Osteocyte (in vitro differentiated cells): Measurements from ENCODE around the gene ELANE. TPM values are rescaled to one million over a fixed set of nuclear protein-coding genes. Genes with fewer than 3 reads are reported as not detected.

Source experiments
- DNase-seq: peaks from one replicate; pipeline ENCODE4 v3.0.0; 2021; ENCODE audit warnings: mixed read lengths; ENCODE audit not compliant: unreplicated experiment; ENCODE audit errors: extremely low spot score
- H3K27ac Mint-ChIP-seq: one replicate; pipeline ENCODE4 v1.8.0; 2021; ENCODE audit warnings: mild to moderate bottlenecking, mixed read lengths; ENCODE audit not compliant: unreplicated experiment
- H3K27me3 Mint-ChIP-seq: one replicate; pipeline ENCODE4 v1.8.0; 2021; ENCODE audit warnings: mixed read lengths; ENCODE audit not compliant: unreplicated experiment
- H3K36me3 Mint-ChIP-seq: one replicate; pipeline ENCODE4 v1.8.0; 2021; ENCODE audit warnings: mixed read lengths; ENCODE audit not compliant: unreplicated experiment
- H3K4me1 Mint-ChIP-seq: one replicate; pipeline ENCODE4 v1.8.0; 2021; ENCODE audit warnings: mixed read lengths; ENCODE audit not compliant: unreplicated experiment
- H3K4me3 Mint-ChIP-seq: one replicate; pipeline ENCODE4 v1.8.0; 2021; ENCODE audit warnings: mild to moderate bottlenecking, moderate library complexity, mixed read lengths; ENCODE audit not compliant: unreplicated experiment
- H3K9me3 Mint-ChIP-seq: one replicate; pipeline ENCODE4 v1.8.0; 2021; ENCODE audit warnings: mixed read lengths; ENCODE audit not compliant: unreplicated experiment
- CTCF ChIP-seq: fragments of 200-600 bp; sonication (generic); IDR thresholded peaks from 2 replicates; pipeline ENCODE4 v1.5.0; 2021; ENCODE audit warnings: antibody characterized with exemption, mild to moderate bottlenecking, moderate library complexity
- total RNA-seq: library from RNA; stranded (reverse); gene quantifications from 2 replicates; pipeline ENCODE4 v1.2.1, GENCODE V29; 2021

The ELANE gene
- total RNA-seq, 1 donor from 2014 or later, result 1.2 TPM

DNA sequence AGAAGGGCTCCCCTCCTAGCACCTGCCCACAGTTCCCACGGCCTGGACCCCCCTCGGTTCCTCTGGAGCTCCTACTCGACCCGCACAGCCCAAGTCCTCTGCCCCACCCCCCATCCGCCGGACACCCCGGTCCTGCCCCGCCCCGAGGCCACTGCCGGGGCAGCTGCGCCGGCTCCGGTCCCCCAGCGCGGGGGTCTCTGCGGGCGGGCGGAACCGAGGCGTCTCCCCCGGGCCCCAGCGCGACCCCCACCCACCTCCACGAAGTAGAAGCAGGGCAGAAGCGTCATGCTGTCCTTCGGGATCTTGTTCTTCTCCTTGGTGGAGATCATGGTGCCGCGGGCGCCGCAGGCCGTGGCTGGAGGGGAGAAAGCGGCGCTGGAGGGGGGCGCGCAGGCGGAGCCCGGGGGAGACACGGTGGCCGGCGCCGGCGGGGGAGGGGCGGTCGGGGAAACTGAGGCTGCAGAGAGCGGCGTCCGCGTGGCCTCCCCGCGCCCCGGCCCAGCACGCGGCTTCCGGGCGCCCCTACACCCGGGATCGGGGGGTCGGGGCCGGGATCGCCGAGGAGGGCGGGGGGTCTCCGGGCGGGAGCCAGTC, 30.8 kb upstream of the ELANE start:
- peaks cover 5% of the 10 kb centered on the region for H3K4me1 Mint-ChIP-seq
- TF ChIP-seq CTCF, result no peak
- no peaks in the 10 kb centered on the region for H3K9me3 Mint-ChIP-seq
- DNase-seq, result no peak
- H3K27ac Mint-ChIP-seq, result no peak overlapping the region
- no peaks in the 10 kb centered on the region for H3K27me3 Mint-ChIP-seq
- H3K36me3 Mint-ChIP-seq, result no peaks in the 10 kb centered on the region
- H3K4me3 Mint-ChIP-seq, result peak overlapping the region; percentile 69

DNA sequence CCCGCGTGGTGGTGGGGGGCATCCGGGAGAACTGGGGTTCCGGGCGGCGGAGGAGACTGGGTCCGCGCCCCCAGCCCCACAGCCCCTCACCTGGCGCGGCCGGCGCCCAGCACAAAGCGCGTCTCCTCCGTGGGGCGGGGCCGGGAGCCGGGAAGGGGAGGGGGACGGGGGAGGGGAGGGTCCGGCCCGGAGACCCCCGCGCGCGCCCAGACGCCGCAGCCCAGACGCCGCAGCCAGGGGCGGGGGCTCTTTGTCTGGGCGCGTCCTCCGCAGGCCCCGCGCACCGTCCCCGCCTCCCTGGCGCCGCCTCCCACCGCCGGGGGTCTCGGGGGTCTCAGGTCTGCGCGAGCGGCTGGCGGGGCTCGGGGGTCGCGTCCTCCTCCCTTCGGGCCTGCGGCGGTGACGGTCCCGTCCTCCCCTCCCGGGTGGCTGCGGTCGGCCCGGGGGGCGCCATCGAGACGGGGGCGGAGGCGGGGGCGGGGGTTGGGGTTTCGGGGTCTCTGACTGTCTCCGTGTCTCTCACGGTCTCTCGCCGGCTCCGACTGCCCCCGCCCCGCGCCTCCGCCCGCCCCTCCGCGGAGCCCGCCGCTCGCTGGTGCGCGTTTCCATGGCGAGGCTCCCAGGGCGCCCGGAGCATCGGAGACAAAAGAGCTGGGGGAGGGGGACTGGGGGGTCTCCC, 30.1 kb upstream of the ELANE start, which contains the start of gene PLPPR3:
PLPPR3 (minus strand) TSS at position 131 of the 679 bp plus-strand sequence. CDS start 396 bp downstream, outside the sequence.
- H3K9me3 Mint-ChIP-seq, result no peaks in the 10 kb centered on the region
- peaks cover 5% of the 10 kb centered on the region for H3K4me1 Mint-ChIP-seq
- H3K36me3 Mint-ChIP-seq, result no peaks in the 10 kb centered on the region
- peak within 1 kb of the TSS; percentile 69 for H3K4me3 Mint-ChIP-seq
- no peak for TF ChIP-seq CTCF
- H3K27me3 Mint-ChIP-seq, result no peaks in the 10 kb centered on the region
- no peak within 1 kb of the TSS for H3K27ac Mint-ChIP-seq
- no peak for DNase-seq

DNA sequence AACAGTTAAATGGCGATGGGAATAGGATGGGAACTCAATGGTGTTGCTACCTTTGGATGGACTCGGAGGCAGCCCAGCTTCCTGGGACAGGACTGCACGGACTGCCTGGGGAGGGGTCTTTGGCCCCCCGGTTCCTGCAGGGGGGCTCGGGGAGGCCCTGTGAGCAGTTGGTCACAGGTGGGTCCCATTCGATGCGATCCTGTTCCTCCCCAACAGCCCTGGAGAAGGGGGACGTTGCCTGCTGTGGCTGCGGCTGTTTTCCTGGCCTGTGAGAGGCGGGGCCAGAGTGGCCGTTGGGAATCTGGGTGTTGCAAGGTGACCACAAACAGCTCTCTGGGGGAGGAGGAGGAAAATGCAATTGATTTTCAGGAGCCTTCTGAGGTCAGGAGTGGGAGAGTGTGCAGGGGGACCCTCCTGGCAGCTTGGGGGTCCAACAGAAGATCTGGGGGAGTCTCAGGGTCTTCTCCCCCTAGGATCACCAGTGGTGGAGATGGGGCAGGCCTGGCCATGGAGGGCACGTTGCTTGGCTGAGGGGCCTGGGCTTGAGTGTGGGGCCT, 28.5 kb upstream of the ELANE start:
- H3K27me3 Mint-ChIP-seq, result no peaks in the 10 kb centered on the region
- no peak for TF ChIP-seq CTCF
- H3K36me3 Mint-ChIP-seq, result no peaks in the 10 kb centered on the region
- no peaks in the 10 kb centered on the region for H3K9me3 Mint-ChIP-seq
- no peak overlapping the region for H3K27ac Mint-ChIP-seq
- H3K4me1 Mint-ChIP-seq, result peaks cover 5% of the 10 kb centered on the region
- peak overlapping the region; percentile 52 for H3K4me3 Mint-ChIP-seq
- no peak for DNase-seq

DNA sequence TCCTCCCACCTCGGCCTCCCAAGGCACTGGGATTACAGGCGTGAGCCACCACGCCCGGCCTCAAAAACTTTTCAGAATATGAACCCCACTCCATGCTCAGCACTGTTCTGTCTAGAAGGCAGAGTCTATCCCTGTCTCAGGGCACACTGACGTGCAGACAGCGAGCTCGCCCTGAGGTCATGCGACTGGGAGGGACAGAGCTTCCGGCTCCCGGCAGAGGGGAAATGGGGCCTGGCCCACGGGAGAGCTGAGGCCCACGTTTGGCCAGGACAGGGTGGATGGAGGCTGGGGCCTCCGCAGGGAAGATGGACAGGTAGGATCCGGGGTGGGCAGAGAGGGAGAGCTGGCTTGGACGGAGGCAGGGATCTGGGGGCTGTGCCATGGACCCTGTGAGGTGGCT, 27.2 kb upstream of the ELANE start:
- Mint-ChIP-seq H3K27me3 (no peaks in the 10 kb centered on the region), H3K4me1 (peaks cover 9% of the 10 kb centered on the region), H3K27ac (no peak overlapping the region), H3K36me3 (no peaks in the 10 kb centered on the region), H3K4me3 (no peak overlapping the region), H3K9me3 (no peaks in the 10 kb centered on the region)
- no peak for DNase-seq
- no peak for TF ChIP-seq CTCF

DNA sequence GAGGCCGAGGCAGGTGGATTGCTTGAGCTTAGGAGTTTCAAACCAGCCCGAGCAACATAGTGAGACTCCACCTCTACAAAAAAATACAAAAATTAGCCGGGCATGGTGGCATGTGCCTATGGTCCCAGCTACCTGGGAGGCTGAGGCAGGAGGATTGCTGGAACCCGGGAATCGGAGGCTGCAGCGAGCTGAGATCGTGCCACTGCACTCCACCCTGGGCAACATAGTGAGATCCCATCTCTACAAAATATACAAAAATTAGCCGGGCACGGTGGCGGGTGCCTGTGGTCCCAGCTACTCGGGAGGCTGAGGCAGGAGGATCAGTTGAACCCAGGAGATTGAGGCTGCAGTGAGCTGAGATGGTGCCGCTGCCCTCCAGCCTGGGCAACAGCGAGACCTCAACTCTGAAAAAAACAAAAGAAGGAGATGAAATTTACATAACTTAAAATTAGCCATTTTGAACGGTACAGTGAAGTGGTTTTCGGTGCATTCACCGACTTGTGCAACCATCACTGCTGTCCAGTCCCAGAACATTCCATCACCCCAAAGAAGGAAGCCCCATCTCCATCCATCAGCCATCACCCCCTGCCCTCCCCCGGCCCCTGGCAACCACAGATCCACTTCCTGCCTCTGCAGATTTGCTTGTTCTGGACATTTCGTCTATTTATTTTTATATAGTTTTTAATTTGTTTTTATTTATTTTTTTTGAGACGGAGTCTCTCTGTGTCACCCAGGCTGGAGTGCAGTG, 26.0 kb upstream of the ELANE start:
- Mint-ChIP-seq H3K9me3 (no peaks in the 10 kb centered on the region), H3K27me3 (no peaks in the 10 kb centered on the region), H3K4me3 (no peak overlapping the region), H3K4me1 (peaks cover 9% of the 10 kb centered on the region), H3K27ac (no peak overlapping the region), H3K36me3 (no peaks in the 10 kb centered on the region)
- TF ChIP-seq CTCF, result no peak
- no peak for DNase-seq
